Ishikawa (cell line): ENCODE measurements around the gene MUS81.

Experiments
- CEBPB ChIP-seq: IDR thresholded peaks from 2 replicates; pipeline ENCODE4 v1.6.1; 2012
- CREB1 ChIP-seq: IDR thresholded peaks from 2 replicates; pipeline ENCODE4 v1.6.1; 2012; ENCODE audit warnings: low read depth
- EGR1 ChIP-seq: IDR thresholded peaks from 2 replicates; pipeline ENCODE4 v1.6.1; 2012
- EP300 ChIP-seq: IDR thresholded peaks from 2 replicates; pipeline ENCODE4 v1.6.1; 2012; ENCODE audit warnings: borderline replicate concordance
- FOXM1 ChIP-seq: IDR thresholded peaks from 2 replicates; pipeline ENCODE4 v1.6.1; 2012; ENCODE audit warnings: low read depth, borderline replicate concordance
- MAX ChIP-seq: IDR thresholded peaks from 2 replicates; pipeline ENCODE4 v1.6.1; 2012
- NFIC ChIP-seq: IDR thresholded peaks from 2 replicates; pipeline ENCODE4 v1.6.1; 2012
- RAD21 ChIP-seq: IDR thresholded peaks from 2 replicates; pipeline ENCODE4 v1.6.1; 2012; ENCODE audit warnings: low read depth
- REST ChIP-seq: IDR thresholded peaks from 2 replicates; pipeline ENCODE4 v1.6.1; 2012; ENCODE audit warnings: low read depth, mild to moderate bottlenecking
- TAF1 ChIP-seq: IDR thresholded peaks from 2 replicates; pipeline ENCODE4 v1.6.1; 2012; ENCODE audit warnings: low read depth, mild to moderate bottlenecking
- TCF12 ChIP-seq: IDR thresholded peaks from 2 replicates; pipeline ENCODE4 v1.6.1; 2012; ENCODE audit warnings: low read depth
- TEAD4 ChIP-seq: IDR thresholded peaks from 2 replicates; pipeline ENCODE4 v1.6.1; 2012
- USF1 ChIP-seq: IDR thresholded peaks from 2 replicates; pipeline ENCODE4 v1.6.1; 2012
- YY1 ChIP-seq: IDR thresholded peaks from 2 replicates; pipeline ENCODE4 v1.6.1; 2012; ENCODE audit warnings: low read depth
- ZBTB7A ChIP-seq: IDR thresholded peaks from 2 replicates; pipeline ENCODE4 v1.6.1; 2012; ENCODE audit warnings: low read depth

MUS81 gene

GRCh38 chr11:65870706-65871681, 10.8 kb downstream of the MUS81 start:
- TF ChIP-seq EGR1 = no peak
- TF ChIP-seq CEBPB = no peak
- no peak for TF ChIP-seq ZBTB7A
- TF ChIP-seq EP300 = no peak
- TF ChIP-seq NFIC = no peak
- TF ChIP-seq RAD21 = no peak
- no peak for TF ChIP-seq YY1
- no peak for TF ChIP-seq USF1

- TF ChIP-seq TEAD4 (no peak), ZBTB7A (peak; percentile 18; the same call in 1 of the 2 replicates)
Measured at GRCh38 chr11:65871811-65872548, 11.7 kb downstream of the MUS81 start.

GRCh38 chr11:65872586-65873317, 12.5 kb downstream of the MUS81 start, which contains the start of gene EFEMP2:
Gene EFEMP2, minus strand, starts transcription at chr11:65872800. Its CDS starts 446 bp downstream, at chr11:65872354.
- no peak for TF ChIP-seq CEBPB
- TF ChIP-seq ZBTB7A = peak; percentile 80; the same call in 1 of the 2 replicates

- TF ChIP-seq CEBPB (no peak), TEAD4 (no peak), YY1 (no peak), CREB1 (no peak), REST (no peak), USF1 (peak; percentile 95), TCF12 (no peak), EGR1 (peak; percentile 63), ZBTB7A (peak; percentile 74), MAX (peak; percentile 59; the same call in 1 of the 2 replicates), TAF1 (no peak), EP300 (no peak)
Measured at GRCh38 chr11:65873318-65874156, 13.3 kb downstream of the MUS81 start.

GRCh38 chr11:65879617-65880016, 19.4 kb downstream of the MUS81 start, which contains the start of gene CTSW:
Gene CTSW, plus strand, starts transcription at chr11:65879837. Its CDS starts 18 bp downstream, at chr11:65879855.
- no peak for TF ChIP-seq MAX
- no peak for TF ChIP-seq ZBTB7A
- TF ChIP-seq TEAD4 = no peak
- no peak for TF ChIP-seq RAD21
- no peak for TF ChIP-seq CEBPB
- TF ChIP-seq TAF1 = no peak
- no peak for TF ChIP-seq USF1
- no peak for TF ChIP-seq NFIC
- no peak for TF ChIP-seq FOXM1
- no peak for TF ChIP-seq TCF12
- TF ChIP-seq EGR1 = no peak
- TF ChIP-seq CREB1 = no peak

- TF ChIP-seq TAF1 (no peak), YY1 (no peak), ZBTB7A (no peak), RAD21 (no peak), USF1 (no peak), CREB1 (no peak), FOXM1 (no peak), NFIC (no peak), EP300 (no peak), CEBPB (no peak), TEAD4 (no peak), TCF12 (no peak), MAX (no peak), EGR1 (no peak), REST (no peak)
Measured at GRCh38 chr11:65880027-65880426, 19.8 kb downstream of the MUS81 start.
